Naive B cell (primary cell): ENCODE results near the gene CNGB1. TPM values are rescaled to one million over a fixed set of nuclear protein-coding genes. Genes with fewer than 3 reads are reported as not detected.
"Not testable (repeated sequence)": the region's sequence is repeated elsewhere in the genome, so short reads cannot be mapped to it uniquely, and the experiment has no call there.

Experiments used
- ATAC-seq, 2 donors: fragments of 150-1000 bp; cut with Tn5 transposase; 2 replicates each; pipeline ENCODE4 v1.10.0; 2021; ENCODE audit warnings: low read depth in 2 of 2, mild to moderate bottlenecking in 2 of 2, moderate library complexity in 2 of 2
- DNase-seq: peaks from one replicate; pipeline ENCODE4 v3.0.0; 2022
- H3K27ac Mint-ChIP-seq, 6 donors: one replicate each; pipeline ENCODE4 v1.8.0; 2020 to 2022; ENCODE audit warnings: mild to moderate bottlenecking in 6 of 6, mixed read lengths in 6 of 6, moderate library complexity in 5 of 6, inconsistent platforms in 2 of 6
- H3K27me3 Mint-ChIP-seq, 3 donors: one replicate each; pipeline ENCODE4 v1.8.0; 2021 to 2022; ENCODE audit warnings: mixed read lengths in 3 of 3, mild to moderate bottlenecking in 1 of 3
- H3K36me3 Mint-ChIP-seq, 2 donors: one replicate each; pipeline ENCODE4 v1.8.0; 2020 to 2022; ENCODE audit warnings: mixed read lengths in 2 of 2, inconsistent platforms in 1 of 2, mild to moderate bottlenecking in 1 of 2
- H3K4me1 Mint-ChIP-seq, 3 donors: one replicate each; pipeline ENCODE4 v1.8.0; 2020 to 2022; ENCODE audit warnings: mixed read lengths in 3 of 3, inconsistent platforms in 1 of 3, mild to moderate bottlenecking in 1 of 3, moderate library complexity in 1 of 3
- H3K4me3 Mint-ChIP-seq, 8 donors: one replicate each; pipeline ENCODE4 v1.8.0; 2020 to 2022; ENCODE audit warnings: mild to moderate bottlenecking in 8 of 8, mixed read lengths in 8 of 8, moderate library complexity in 8 of 8, inconsistent platforms in 2 of 8
- H3K9me3 Mint-ChIP-seq, 7 donors: one replicate each; pipeline ENCODE4 v1.8.0; 2020 to 2022; ENCODE audit warnings: mixed read lengths in 7 of 7, mild to moderate bottlenecking in 5 of 7, inconsistent platforms in 2 of 7, moderate library complexity in 1 of 7
- polyA plus RNA-seq, 6 donors: library from polyadenylated mRNA; unstranded; fragments of 300-500 nt; fragmentation: Illumina TruSeq; gene quantifications; one replicate each; pipeline ENCODE4 v1.2.3, GENCODE V29; 2021; ENCODE audit warnings: low read depth in 6 of 6

The CNGB1 gene
- polyA plus RNA-seq, 6 donors from 2014 or later = not detected

GRCh38 chr16:57920215-57920879 is 50.6 kb downstream of the CNGB1 start:
- no peaks in the 10 kb centered on the region for H3K4me1 Mint-ChIP-seq

GRCh38 chr16:57918994-57919393 is 51.9 kb downstream of the CNGB1 start:
- Mint-ChIP-seq H3K4me1 (peaks cover 0 to 2% (median 0%) of the 10 kb centered on the region in 3 donors), H3K36me3 (no peaks in the 10 kb centered on the region), H3K4me3 (no peak overlapping the region), H3K27me3 (peaks cover 18 to 34% (median 22%) of the 10 kb centered on the region in 3 donors), H3K9me3 (peaks cover 0 to 24% (median 6%) of the 10 kb centered on the region in 7 donors), H3K27ac (no peak overlapping the region)
- no peak for ATAC-seq
- DNase-seq = no peak

More at GRCh38 chr16:57920215-57920879, 50.6 kb downstream of the CNGB1 start:
- no peak for DNase-seq
- H3K27ac Mint-ChIP-seq = no peak overlapping the region
- H3K36me3 Mint-ChIP-seq = no peaks in the 10 kb centered on the region
- peaks cover 0 to 24% (median 6%) of the 10 kb centered on the region in 7 donors for H3K9me3 Mint-ChIP-seq
- peaks cover 9 to 22% (median 16%) of the 10 kb centered on the region in 3 donors for H3K27me3 Mint-ChIP-seq
- no peak overlapping the region for H3K4me3 Mint-ChIP-seq
- no peak for ATAC-seq

- no peak overlapping the region for H3K4me3 Mint-ChIP-seq
- no peaks in the 10 kb centered on the region for H3K36me3 Mint-ChIP-seq
- DNase-seq = no peak
- peaks cover 0 to 24% (median 6%) of the 10 kb centered on the region in 7 donors for H3K9me3 Mint-ChIP-seq
- H3K4me1 Mint-ChIP-seq = peaks cover 0 to 2% (median 0%) of the 10 kb centered on the region in 3 donors
- H3K27me3 Mint-ChIP-seq = peaks cover 18 to 34% (median 22%) of the 10 kb centered on the region in 3 donors
- no peak overlapping the region for H3K27ac Mint-ChIP-seq
- no peak for ATAC-seq
Measured at GRCh38 chr16:57918444-57918843, 52.5 kb downstream of the CNGB1 start.

GRCh38 chr16:57917929-57918328 is 53.0 kb downstream of the CNGB1 start:
- H3K9me3 Mint-ChIP-seq = peaks cover 0 to 24% (median 6%) of the 10 kb centered on the region in 7 donors
- H3K36me3 Mint-ChIP-seq, H3K4me3 Mint-ChIP-seq: not testable (repeated sequence)

GRCh38 chr16:57917489-57917888 is 53.4 kb downstream of the CNGB1 start:
- not testable (repeated sequence) for ATAC-seq, H3K36me3 Mint-ChIP-seq, H3K4me3 Mint-ChIP-seq, DNase-seq, H3K27ac Mint-ChIP-seq, H3K4me1 Mint-ChIP-seq
- Mint-ChIP-seq H3K27me3 (peaks cover 20 to 37% (median 25%) of the 10 kb centered on the region in 3 donors), H3K9me3 (peaks cover 0 to 24% (median 6%) of the 10 kb centered on the region in 7 donors)

More at GRCh38 chr16:57917929-57918328, 53.0 kb downstream of the CNGB1 start:
- not testable (repeated sequence) for H3K4me1 Mint-ChIP-seq, H3K27ac Mint-ChIP-seq, ATAC-seq, DNase-seq
- peaks cover 16 to 34% (median 22%) of the 10 kb centered on the region in 3 donors for H3K27me3 Mint-ChIP-seq

GRCh38 chr16:57916735-57917438 is 54.0 kb downstream of the CNGB1 start:
- no peak for ATAC-seq
- Mint-ChIP-seq H3K9me3 (peaks cover 0 to 24% (median 6%) of the 10 kb centered on the region in 7 donors), H3K36me3 (no peaks in the 10 kb centered on the region), H3K27me3 (peaks cover 26 to 42% (median 28%) of the 10 kb centered on the region in 3 donors), H3K4me1 (peaks cover 0 to 2% (median 0%) of the 10 kb centered on the region in 3 donors), H3K4me3 (no peak overlapping the region), H3K27ac (no peak overlapping the region)
- DNase-seq = no peak

- H3K36me3 Mint-ChIP-seq = no peaks in the 10 kb centered on the region
- peaks cover 31 to 47% (median 32%) of the 10 kb centered on the region in 3 donors for H3K27me3 Mint-ChIP-seq
- no peak for ATAC-seq
- no peak overlapping the region for H3K27ac Mint-ChIP-seq
- H3K4me1 Mint-ChIP-seq = peaks cover 0 to 2% (median 0%) of the 10 kb centered on the region in 3 donors
- DNase-seq = no peak
- no peak overlapping the region for H3K4me3 Mint-ChIP-seq
- H3K9me3 Mint-ChIP-seq = peaks cover 0 to 24% (median 6%) of the 10 kb centered on the region in 7 donors
Measured at GRCh38 chr16:57915811-57916488, 55.0 kb downstream of the CNGB1 start.

GRCh38 chr16:57915267-57915666 is 55.7 kb downstream of the CNGB1 start:
- Mint-ChIP-seq H3K9me3 (peaks cover 0 to 24% (median 6%) of the 10 kb centered on the region in 7 donors), H3K27me3 (peaks cover 32 to 47% (median 32%) of the 10 kb centered on the region in 3 donors), H3K4me3 (no peak overlapping the region), H3K36me3 (no peaks in the 10 kb centered on the region), H3K4me1 (peaks cover 0 to 2% (median 0%) of the 10 kb centered on the region in 3 donors), H3K27ac (peak overlapping the region in 1 of 6 donors; percentile 62)
- DNase-seq = no peak
- no peak for ATAC-seq

- Mint-ChIP-seq H3K4me1 (peaks cover 0 to 2% (median 0%) of the 10 kb centered on the region in 3 donors), H3K27me3 (peaks cover 32 to 43% (median 34%) of the 10 kb centered on the region in 3 donors), H3K36me3 (no peaks in the 10 kb centered on the region), H3K4me3 (no peak overlapping the region), H3K27ac (peak overlapping the region in 1 of 6 donors; percentile 57), H3K9me3 (peaks cover 0 to 19% (median 3%) of the 10 kb centered on the region in 7 donors)
- no peak for ATAC-seq
- no peak for DNase-seq
Measured at GRCh38 chr16:57914244-57915173, 56.4 kb downstream of the CNGB1 start.

- Mint-ChIP-seq H3K27me3 (peaks cover 32 to 44% (median 34%) of the 10 kb centered on the region in 3 donors), H3K4me3 (no peak overlapping the region), H3K36me3 (no peaks in the 10 kb centered on the region), H3K27ac (peak overlapping the region in 1 of 6 donors; percentile 30), H3K9me3 (peaks cover 0 to 1% (median 0%) of the 10 kb centered on the region in 7 donors), H3K4me1 (peaks cover 0 to 2% (median 0%) of the 10 kb centered on the region in 3 donors)
- DNase-seq (no peak), ATAC-seq (no peak)
Measured at GRCh38 chr16:57912529-57913260, 58.2 kb downstream of the CNGB1 start.

- Mint-ChIP-seq H3K4me3 (no peak overlapping the region), H3K4me1 (peaks cover 0 to 2% (median 0%) of the 10 kb centered on the region in 3 donors), H3K9me3 (no peaks in the 10 kb centered on the region), H3K36me3 (no peaks in the 10 kb centered on the region), H3K27ac (no peak overlapping the region), H3K27me3 (peaks cover 32 to 39% (median 34%) of the 10 kb centered on the region in 3 donors)
- DNase-seq = no peak
- no peak for ATAC-seq
Measured at GRCh38 chr16:57911743-57912142, 59.2 kb downstream of the CNGB1 start.

- Mint-ChIP-seq H3K9me3 (no peaks in the 10 kb centered on the region), H3K4me1 (peaks cover 0 to 9% (median 4%) of the 10 kb centered on the region in 3 donors), H3K36me3 (no peaks in the 10 kb centered on the region), H3K27ac (no peak overlapping the region), H3K27me3 (peaks cover 32 to 41% (median 33%) of the 10 kb centered on the region in 3 donors), H3K4me3 (no peak overlapping the region)
- DNase-seq (no peak), ATAC-seq (no peak)
Measured at GRCh38 chr16:57910696-57911095, 60.2 kb downstream of the CNGB1 start.
